ENCODE measurements around the gene PTPRD.
"Not testable (repeated sequence)": the region's sequence is repeated elsewhere in the genome, so short reads cannot be mapped to it uniquely, and the experiment has no call there.

PTPRD gene

DNA sequence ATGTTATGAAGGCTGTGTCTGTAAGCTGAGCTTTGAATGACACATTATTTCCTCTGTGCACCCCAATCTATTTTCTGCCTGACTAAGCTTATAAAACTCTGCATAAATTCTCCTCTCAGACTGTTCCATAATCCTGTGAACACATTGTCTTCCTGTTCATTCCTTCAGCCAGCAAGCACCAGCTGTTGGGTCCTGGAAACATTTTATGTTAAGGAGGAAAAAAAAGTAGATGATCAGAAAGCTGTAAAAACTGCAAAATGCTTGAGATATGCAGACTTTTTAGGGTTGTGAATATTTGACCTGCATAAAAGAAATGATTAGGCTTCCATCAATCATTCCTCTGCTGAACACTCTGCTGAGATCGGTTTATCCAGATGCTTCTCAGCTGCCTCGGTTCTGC lies 1567.2 kb downstream of the PTPRD start:
- TF ChIP-seq, protein P1, sequence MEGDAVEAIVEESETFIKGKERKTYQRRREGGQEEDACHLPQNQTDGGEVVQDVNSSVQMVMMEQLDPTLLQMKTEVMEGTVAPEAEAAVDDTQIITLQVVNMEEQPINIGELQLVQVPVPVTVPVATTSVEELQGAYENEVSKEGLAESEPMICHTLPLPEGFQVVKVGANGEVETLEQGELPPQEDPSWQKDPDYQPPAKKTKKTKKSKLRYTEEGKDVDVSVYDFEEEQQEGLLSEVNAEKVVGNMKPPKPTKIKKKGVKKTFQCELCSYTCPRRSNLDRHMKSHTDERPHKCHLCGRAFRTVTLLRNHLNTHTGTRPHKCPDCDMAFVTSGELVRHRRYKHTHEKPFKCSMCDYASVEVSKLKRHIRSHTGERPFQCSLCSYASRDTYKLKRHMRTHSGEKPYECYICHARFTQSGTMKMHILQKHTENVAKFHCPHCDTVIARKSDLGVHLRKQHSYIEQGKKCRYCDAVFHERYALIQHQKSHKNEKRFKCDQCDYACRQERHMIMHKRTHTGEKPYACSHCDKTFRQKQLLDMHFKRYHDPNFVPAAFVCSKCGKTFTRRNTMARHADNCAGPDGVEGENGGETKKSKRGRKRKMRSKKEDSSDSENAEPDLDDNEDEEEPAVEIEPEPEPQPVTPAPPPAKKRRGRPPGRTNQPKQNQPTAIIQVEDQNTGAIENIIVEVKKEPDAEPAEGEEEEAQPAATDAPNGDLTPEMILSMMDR (IDR thresholded peaks at IDR 0.05; ENCODE audit: low read depth, low read length), result no peak
- no peak overlapping the region for H3K4me3 ChIP-seq (ENCODE audit: low read depth, low read length)

DNA sequence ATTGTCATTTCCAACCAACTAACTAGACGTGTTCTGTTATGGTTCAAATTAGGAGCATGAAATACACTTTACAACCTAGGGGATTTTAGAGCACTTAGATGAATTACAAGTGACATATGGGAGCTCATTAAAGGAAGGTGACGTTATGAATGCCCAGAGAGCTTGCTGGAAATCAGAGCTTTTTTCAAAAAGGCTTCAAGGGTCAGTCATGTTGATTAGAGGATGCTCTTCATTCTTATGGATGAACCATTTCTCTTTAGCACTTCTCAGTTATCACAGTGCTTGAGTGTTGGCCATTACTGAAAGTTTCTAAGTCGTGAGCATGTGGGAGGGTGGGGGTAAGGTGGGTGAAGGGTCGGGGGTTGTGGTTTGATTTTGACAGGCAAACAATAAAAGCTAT lies 1567.7 kb downstream of the PTPRD start:
- H3K4me3 ChIP-seq (ENCODE audit: low read depth, low read length), result no peak overlapping the region
- TF ChIP-seq, protein P1 (IDR thresholded peaks at IDR 0.05; ENCODE audit: low read depth, low read length), result no peak

DNA sequence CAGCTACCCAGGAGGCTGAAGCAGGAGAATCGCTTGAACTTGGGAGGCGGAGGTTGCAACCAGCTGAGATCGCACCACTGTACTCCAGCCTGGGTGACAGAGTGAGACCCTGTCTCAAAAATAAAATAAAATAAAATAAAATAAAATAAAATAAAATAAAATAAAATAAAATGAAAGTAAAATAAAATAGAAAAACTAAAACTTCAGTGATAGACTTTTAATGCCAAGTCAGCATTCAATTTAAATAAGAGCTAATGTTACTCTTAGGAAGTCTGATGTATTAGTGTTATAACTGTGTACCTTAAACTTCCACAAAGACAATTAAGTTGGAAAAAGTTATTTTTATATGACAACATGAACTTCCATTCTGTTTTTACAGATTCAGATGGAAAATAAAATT lies 1569.0 kb downstream of the PTPRD start:
- not testable (repeated sequence) for H3K4me3 ChIP-seq (ENCODE audit: low read depth, low read length)

DNA sequence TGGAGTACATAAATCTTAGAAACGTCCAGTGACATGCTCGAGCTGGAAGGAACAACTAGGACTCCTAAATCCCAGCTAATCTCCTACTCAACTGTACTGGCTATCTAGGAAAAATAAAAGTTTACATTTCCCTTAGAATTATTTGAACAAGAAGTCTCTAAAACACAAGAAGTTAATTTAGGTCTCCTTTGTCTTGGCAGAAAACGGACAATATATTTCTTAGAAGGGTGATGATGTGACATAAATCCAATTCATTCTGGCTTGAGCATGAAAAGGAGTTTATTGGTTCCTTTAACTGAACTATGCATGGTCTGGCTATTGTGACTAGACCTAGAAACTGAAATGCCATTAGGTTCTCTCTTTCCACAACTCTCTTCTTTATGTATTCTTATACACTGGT lies 1571.0 kb downstream of the PTPRD start:
- TF ChIP-seq, protein P1 (IDR thresholded peaks at IDR 0.05; ENCODE audit: low read depth, low read length), result no peak
- H3K4me3 ChIP-seq (ENCODE audit: low read depth, low read length), result no peak overlapping the region

DNA sequence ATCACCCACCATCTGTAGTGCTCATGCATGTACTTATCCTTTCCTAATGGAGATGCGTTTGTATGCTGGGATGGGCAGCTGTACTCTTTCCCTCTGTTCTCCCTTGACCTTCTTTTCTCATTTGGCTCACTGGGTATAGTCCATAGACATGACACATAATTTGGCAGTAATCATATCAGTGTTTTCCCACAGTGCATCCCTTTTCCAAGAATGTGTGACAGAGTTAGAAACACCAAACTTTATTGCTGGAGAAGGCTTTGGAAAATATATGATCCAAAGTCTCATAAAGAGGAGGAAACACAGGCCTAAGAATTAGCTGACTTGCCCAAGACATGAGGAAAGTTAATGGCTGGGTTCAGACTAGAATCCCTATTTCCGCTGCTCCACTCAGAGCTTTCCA lies 1579.8 kb downstream of the PTPRD start:
- TF ChIP-seq, protein P1 (IDR thresholded peaks at IDR 0.05; ENCODE audit: low read depth, low read length), result no peak
- no peak overlapping the region for H3K4me3 ChIP-seq (ENCODE audit: low read depth, low read length)

DNA sequence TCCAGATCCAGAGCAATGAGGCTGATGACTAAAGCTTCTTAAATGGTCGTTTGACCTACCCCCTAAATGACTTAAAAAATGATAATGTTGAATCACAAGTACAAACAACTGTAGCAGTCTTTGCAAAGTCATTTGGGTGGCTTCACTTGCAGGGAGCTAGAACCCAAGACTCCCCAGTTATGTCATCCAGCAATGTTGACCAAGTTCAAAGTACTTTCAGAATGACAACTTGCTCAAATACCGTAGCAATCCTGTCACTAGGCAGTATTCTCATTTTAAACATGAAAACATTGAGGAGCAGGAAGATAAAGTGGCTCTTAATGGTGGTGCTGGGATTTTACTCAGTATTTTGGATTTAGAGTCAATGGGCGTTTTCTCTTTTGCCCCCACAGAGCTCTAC lies 1596.2 kb downstream of the PTPRD start:
- no peak overlapping the region for H3K4me3 ChIP-seq (ENCODE audit: low read depth, low read length)
- TF ChIP-seq, protein P1 (IDR thresholded peaks at IDR 0.05; ENCODE audit: low read depth, low read length), result no peak

DNA sequence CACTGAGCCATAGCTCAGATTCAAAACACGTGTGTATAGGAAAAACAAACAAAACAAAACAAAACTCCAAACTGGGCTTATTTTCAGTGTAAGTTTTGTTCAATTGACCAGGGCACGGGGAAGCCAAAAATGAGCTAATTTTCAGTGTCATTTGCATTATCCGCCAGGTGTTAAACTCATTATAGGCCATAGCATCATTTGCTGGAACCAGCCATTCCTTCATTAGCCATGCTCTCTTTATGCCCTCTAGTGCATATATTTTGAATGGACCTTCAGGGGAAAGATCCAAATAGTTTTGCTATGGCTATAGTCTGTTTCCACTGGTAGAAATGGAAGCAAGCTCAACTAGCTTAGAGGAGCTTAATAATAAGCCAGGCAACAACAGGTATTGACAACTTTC lies 1608.0 kb downstream of the PTPRD start:
- TF ChIP-seq, protein P1 (IDR thresholded peaks at IDR 0.05; ENCODE audit: low read depth, low read length), result no peak
- H3K4me3 ChIP-seq (ENCODE audit: low read depth, low read length), result no peak overlapping the region

DNA sequence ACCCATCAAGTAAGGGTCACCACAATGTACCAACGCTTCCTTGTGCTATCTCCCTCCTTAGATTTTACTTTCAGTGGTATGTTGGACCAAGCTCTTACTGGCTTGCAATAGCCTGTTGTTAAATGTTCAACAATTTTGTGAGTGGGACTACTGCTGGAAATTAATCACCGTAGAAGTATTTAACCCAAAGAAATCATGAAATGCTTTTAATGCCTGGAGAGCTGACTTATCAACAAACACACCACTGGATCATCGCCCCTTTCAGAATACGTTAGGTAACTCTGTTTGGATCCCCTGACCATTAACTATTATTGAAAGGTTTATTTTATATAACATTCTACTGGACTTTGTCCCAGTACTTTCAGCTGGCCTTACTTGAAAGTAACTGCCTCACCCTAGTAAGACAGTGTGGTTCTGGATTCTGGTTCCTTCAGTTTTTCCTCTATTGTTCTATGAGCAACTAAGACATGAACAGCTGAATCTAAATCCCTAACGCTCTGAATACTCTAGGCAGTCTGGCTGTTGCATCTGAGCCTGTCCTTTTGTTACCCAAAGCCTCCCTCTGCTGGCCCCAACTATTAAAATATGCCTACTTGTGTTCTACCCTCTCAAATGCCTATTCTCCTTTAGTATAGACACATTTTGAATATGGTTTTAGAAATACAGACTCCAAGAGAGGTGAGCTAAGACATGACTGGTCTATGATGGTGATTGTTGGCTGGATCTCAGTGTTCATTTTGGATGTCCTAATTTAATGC lies 1609.8 kb downstream of the PTPRD start:
- no peak overlapping the region for H3K4me3 ChIP-seq (ENCODE audit: low read depth, low read length)
- TF ChIP-seq, protein P1 (IDR thresholded peaks at IDR 0.05; ENCODE audit: low read depth, low read length), result no peak
